K562 (cell line): ENCODE data around the gene OR1D2. TPM values are rescaled to one million over a fixed set of nuclear protein-coding genes. Genes with fewer than 3 reads are reported as not detected.
"Not testable (repeated sequence)": the region's sequence is repeated elsewhere in the genome, so short reads cannot be mapped to it uniquely, and the experiment has no call there.

Experiments
- ATAC-seq: fragments of 200-7000 bp; cut with Tn5 transposase; 3 replicates; pipeline ENCODE4 v1.9.1; 2020; ENCODE audit warnings: moderate library complexity
- BruUV-seq: library from RNA; stranded (reverse); fragments of 400-500 nt; replicated peaks from 2 replicates; lab custom pipeline; 2021; lab: Mats Ljungman, UMichigan
- CTCF ChIA-PET: fragments of 300-600 bp; formaldehyde crosslinking; extraction: SDS; loops from one replicate; lab custom pipeline; 2021; ENCODE audit warnings: low intra/inter-chr PET ratio; lab: Yijun Ruan, JAX
- POLR2A ChIA-PET: fragments of 300-600, 350-650 bp; sonication (Branson Sonifier 250); formaldehyde crosslinking; extraction: SDS; loops from one replicate; lab custom pipeline; 2021; ENCODE audit warnings: antibody characterized with exemption, inconsistent platforms; lab: Yijun Ruan, JAX
- DNase-seq, 4 experiments: peaks; one replicate each; pipeline versions ENCODE4 v3.0.0 to v3.0.0-alpha.2; 2011 to 2018; ENCODE audit warnings: low spot score in 3 of 4, mixed read lengths in 3 of 4; ENCODE audit errors: extremely low read depth in 1 of 4
- FAIRE-seq: peaks from 2 replicates; lab custom pipeline; 2011; peaks lifted over from hg19 to GRCh38; lab: Jason Lieb, UNC
- H2AFZ ChIP-seq: 2 replicates; pipeline ENCODE4 v1.6.0; 2011; ENCODE audit warnings: low read depth, low read length, control low read depth, inconsistent platforms
- H3K27ac ChIP-seq: fragments of 200-600 bp; 3 replicates; pipeline ENCODE4 v1.8.0; 2011; ENCODE audit warnings: low read depth, mild to moderate bottlenecking, control low read depth, inconsistent platforms, low read length, moderate library complexity, mixed read lengths; ENCODE audit errors: extremely low read depth
- H3K27me3 ChIP-seq, 2 experiments: fragments of 300-600 bp in 1 of 2; 2 replicates in 1 of 2; 3 replicates in 1 of 2; pipeline versions ENCODE4 v1.6.0 to v1.8.0; 2011; ENCODE audit warnings: inconsistent platforms in 2 of 2, low read length in 2 of 2, mild to moderate bottlenecking in 1 of 2, mixed read lengths in 1 of 2, moderate library complexity in 1 of 2; ENCODE audit not compliant: control insufficient read depth in 2 of 2, insufficient read depth in 2 of 2
- H3K36me3 ChIP-seq: fragments of 300-600 bp; 3 replicates; pipeline ENCODE4 v1.8.0; 2011; ENCODE audit warnings: mild to moderate bottlenecking, low read length, inconsistent platforms; ENCODE audit not compliant: control insufficient read depth, insufficient read depth
- H3K4me1 ChIP-seq, 2 experiments: fragments of 200-600 bp in 1 of 2; replicated peaks in 1 of 2; 2 replicates in 1 of 2; 3 replicates in 1 of 2; pipeline versions ENCODE4 v1.5.1 to v1.8.0; 2011; ENCODE audit warnings: inconsistent platforms in 2 of 2, low read length in 2 of 2, mild to moderate bottlenecking in 1 of 2, mixed read lengths in 1 of 2, moderate library complexity in 1 of 2; ENCODE audit not compliant: control insufficient read depth in 2 of 2, insufficient read depth in 2 of 2
- H3K4me2 ChIP-seq: 2 replicates; pipeline ENCODE4 v1.6.1; 2011; ENCODE audit warnings: low read length, control low read depth, inconsistent platforms, mixed read lengths; ENCODE audit not compliant: insufficient read depth
- H3K4me3 ChIP-seq: fragments of 200-600 bp; sonication (generic), shearing (Covaris generic); 2 replicates; pipeline ENCODE4 v1.5.1; 2016; ENCODE audit warnings: control low read depth, inconsistent platforms
- H3K79me2 ChIP-seq: fragments of 200-600 bp; 3 replicates; pipeline ENCODE4 v1.8.0; 2011; ENCODE audit warnings: low read length, inconsistent platforms; ENCODE audit not compliant: control insufficient read depth, insufficient read depth
- H3K9ac ChIP-seq, 2 experiments: 2 replicates each; pipeline versions ENCODE4 v1.6.0 to v1.6.1; 2011; ENCODE audit warnings: low read depth in 2 of 2, low read length in 2 of 2, control low read depth in 1 of 2, inconsistent platforms in 1 of 2, mild to moderate bottlenecking in 1 of 2, mixed read lengths in 1 of 2; ENCODE audit not compliant: insufficient read depth in 1 of 2
- H3K9me1 ChIP-seq: one replicate; pipeline ENCODE4 v1.6.0; 2011; ENCODE audit warnings: inconsistent platforms, mild to moderate bottlenecking, low read length, moderate library complexity; ENCODE audit not compliant: control insufficient read depth, insufficient read depth
- H3K9me3 ChIP-seq: replicated peaks from 2 replicates; pipeline ENCODE4 v1.5.1; 2011; ENCODE audit warnings: low read depth, low read length, inconsistent platforms; ENCODE audit not compliant: control insufficient read depth, insufficient read depth
- H4K20me1 ChIP-seq: replicated peaks from 2 replicates; pipeline ENCODE4 v1.6.1; 2011; ENCODE audit warnings: low read length, inconsistent platforms, mixed read lengths; ENCODE audit not compliant: control insufficient read depth, insufficient read depth
- ADNP ChIP-seq: fragments of 200-800 bp; sonication (Bioruptor generic); IDR thresholded peaks from 2 replicates; pipeline ENCODE4 v1.6.1; 2016; ENCODE audit warnings: missing genetic modification characterization, missing compliant biosample characterization
- CBX5 ChIP-seq: IDR thresholded peaks from 2 replicates; pipeline ENCODE4 v1.6.1; 2014; ENCODE audit warnings: low read depth, borderline replicate concordance
- KAT2B ChIP-seq: IDR thresholded peaks from one replicate; pipeline ENCODE4 v1.6.1; 2012; ENCODE audit warnings: low read depth, mild to moderate bottlenecking, control low read depth, inconsistent platforms, low read length, moderate library complexity
- PHB ChIP-seq: fragments of 250-450 bp; sonication (Bioruptor Pico); IDR thresholded peaks from 2 replicates; pipeline ENCODE4 v1.5.0; 2021
- WGBS: fragments of 100-300 bp; shearing (Covaris generic); methylation state at CpG from one replicate; pipeline ENCODE4 v1.1.6; 2016; ENCODE audit warnings: low coverage, mixed read lengths; ENCODE audit not compliant: insufficient coverage; ENCODE audit errors: missing lambda C conversion rate; 5-methylcytosine and 5-hydroxymethylcytosine counted together
- in situ Hi-C: fragments of 300-500 bp; cut with MboI; formaldehyde crosslinking; loops from 4 replicates; pipeline ENCODE4 v1.15.0; 2018; ENCODE audit warnings: inconsistent platforms, mixed read lengths
- intact Hi-C: fragments of 100-400 bp; cut with micrococcal nuclease; formaldehyde crosslinking; loops from 2 replicates; pipeline ENCODE4 v1.14.2; 2022
- polyA plus RNA-seq, 8 experiments: library from polyadenylated mRNA; depleted of rRNA in 4 of 8; stranded (reverse) in 5 of 8; unstranded in 3 of 8; fragments of >200 nt; fragmentation: Nextera tagmentation in 2 of 8; fragmentation: Illumina TruSeq in 1 of 8; extraction: Ambion mirVana in 2 of 8; extraction: Trizol in 1 of 8; gene quantifications; 2 replicates each; pipeline versions ENCODE4 v1.2.1 to v1.2.3, GENCODE V29; 2011 to 2014; ENCODE audit warnings: inconsistent platforms in 1 of 8, missing spikeins in 1 of 8
- total RNA-seq, 7 experiments: library from RNA; depleted of rRNA in 6 of 7; stranded (reverse); fragments of >200 nt in 6 of 7; fragmentation: Illumina TruSeq in 2 of 7; extraction: Trizol in 2 of 7; gene quantifications; 2 replicates each; pipeline versions ENCODE4 v1.2.1 to v1.2.3, GENCODE V29; 2011 to 2021; ENCODE audit warnings: low replicate concordance in 1 of 7

OR1D2 gene
- total and polyA plus RNA-seq, 9 of the 15 experiments (the other 6 are each of a cell fraction or from before 2014, with no cell fraction given) = not detected

GRCh38 chr17:3127451-3127850, 23.2 kb upstream of the OR1D2 start, which contains the start of gene OR1G1 (continued):
- TF ChIP-seq CBX5 (no peak), KAT2B (no peak), ADNP (no peak), PHB (CRISPR knock-in tag) (no peak)

- H3K27me3 ChIP-seq, FAIRE-seq, H3K4me3 ChIP-seq, ATAC-seq, H3K4me1 ChIP-seq, H3K79me2 ChIP-seq, POLR2A ChIA-PET, H3K27ac ChIP-seq, CTCF ChIA-PET, H3K4me2 ChIP-seq, H3K36me3 ChIP-seq, intact Hi-C loops, H3K9ac ChIP-seq, H2AFZ ChIP-seq, H4K20me1 ChIP-seq, in situ Hi-C loops, BruUV-seq, DNase-seq, H3K9me1 ChIP-seq, H3K9me3 ChIP-seq: not testable (repeated sequence)
- 0% methylated on average over 4 of the region's 4 CpGs for WGBS
Measured at GRCh38 chr17:3073850-3074249, 30.4 kb downstream of the OR1D2 start.

GRCh38 chr17:3065192-3065591, 39.0 kb downstream of the OR1D2 start:
- H3K4me2 ChIP-seq = not testable (repeated sequence)

GRCh38 chr17:3063507-3063906, 40.7 kb downstream of the OR1D2 start, which contains the start of gene OR1D5:
TSS of gene OR1D5 (minus strand) at chr17:3063607. CDS start at chr17:3063607, 0 bp downstream.
- H3K9ac ChIP-seq, H3K36me3 ChIP-seq, ATAC-seq, H3K27ac ChIP-seq, intact Hi-C loops, DNase-seq, H3K27me3 ChIP-seq, H3K4me3 ChIP-seq, in situ Hi-C loops, H4K20me1 ChIP-seq, BruUV-seq, H3K9me1 ChIP-seq, H3K4me2 ChIP-seq, POLR2A ChIA-PET, H3K9me3 ChIP-seq, H3K79me2 ChIP-seq, CTCF ChIA-PET, H3K4me1 ChIP-seq, H2AFZ ChIP-seq: not testable (repeated sequence)
- FAIRE-seq = peak; percentile 11
- no CpG with 5 or more reads among the region's 2 CpGs for WGBS

More at GRCh38 chr17:3065192-3065591, 39.0 kb downstream of the OR1D2 start:
- H3K79me2 ChIP-seq, H4K20me1 ChIP-seq, H3K36me3 ChIP-seq, H3K9ac ChIP-seq, H3K27ac ChIP-seq, H2AFZ ChIP-seq, ATAC-seq, H3K9me1 ChIP-seq, DNase-seq, H3K27me3 ChIP-seq, in situ Hi-C loops, H3K9me3 ChIP-seq, H3K4me3 ChIP-seq, CTCF ChIA-PET, H3K4me1 ChIP-seq, BruUV-seq, POLR2A ChIA-PET, FAIRE-seq, intact Hi-C loops: not testable (repeated sequence)
- WGBS = no CpG with 5 or more reads among the region's 1 CpG
